Activated B cell treated with CpG ODN at 0.5 μM for 24 hours (primary cell): ENCODE data around the gene LGALS1. TPM values are rescaled to one million over a fixed set of nuclear protein-coding genes. Genes with fewer than 3 reads are reported as not detected.

Experiments
- ATAC-seq: fragments of 200-7000 bp; cut with Tn5 transposase; one replicate; pipeline ENCODE4 v1.10.0; 2021; ENCODE audit warnings: low read depth, mild to moderate bottlenecking, moderate library complexity
- CTCF ChIA-PET: fragments of 350-600 bp; sonication (Branson Sonifier 250); formaldehyde crosslinking; loops from one replicate; lab custom pipeline; 2021; ENCODE audit warnings: antibody characterized with exemption; lab: Charles Lee
- POLR2A ChIA-PET: fragments of 350-600 bp; sonication (Branson Sonifier 250); formaldehyde crosslinking; loops from one replicate; lab custom pipeline; 2021; ENCODE audit warnings: antibody characterized with exemption; lab: Charles Lee
- DNase-seq: peaks from one replicate; pipeline ENCODE4 v3.0.0; 2022
- H3K27ac Mint-ChIP-seq: one replicate; pipeline ENCODE4 v1.8.0; 2020; ENCODE audit warnings: mixed read lengths
- H3K27me3 Mint-ChIP-seq: one replicate; pipeline ENCODE4 v1.8.0; 2021; ENCODE audit warnings: mixed read lengths
- H3K36me3 Mint-ChIP-seq: one replicate; pipeline ENCODE4 v1.8.0; 2021; ENCODE audit warnings: low read depth, mixed read lengths
- H3K4me1 Mint-ChIP-seq: one replicate; pipeline ENCODE4 v1.8.0; 2021; ENCODE audit warnings: mixed read lengths
- H3K4me3 Mint-ChIP-seq: one replicate; pipeline ENCODE4 v1.8.0; 2020; ENCODE audit warnings: mild to moderate bottlenecking, mixed read lengths
- H3K9me3 Mint-ChIP-seq: one replicate; pipeline ENCODE4 v1.8.0; 2020; ENCODE audit warnings: mixed read lengths
- intact Hi-C: fragments of 100-400 bp; cut with micrococcal nuclease; formaldehyde crosslinking; loops from one replicate; pipeline ENCODE4 v1.15.1; 2024
- total RNA-seq: library from RNA; stranded (reverse); gene quantifications from 2 replicates; pipeline ENCODE4 v1.2.3, GENCODE V29; 2022
- TF ChIP-seq, protein P1 (sequence below): fragments of 200-600 bp; IDR thresholded peaks from one replicate; pipeline ENCODE4 v1.8.0; 2022; ENCODE audit warnings: antibody characterized with exemption, mild to moderate bottlenecking

Gene LGALS1
- total RNA-seq, 1 donor from 2014 or later, result 230 TPM

DNA sequence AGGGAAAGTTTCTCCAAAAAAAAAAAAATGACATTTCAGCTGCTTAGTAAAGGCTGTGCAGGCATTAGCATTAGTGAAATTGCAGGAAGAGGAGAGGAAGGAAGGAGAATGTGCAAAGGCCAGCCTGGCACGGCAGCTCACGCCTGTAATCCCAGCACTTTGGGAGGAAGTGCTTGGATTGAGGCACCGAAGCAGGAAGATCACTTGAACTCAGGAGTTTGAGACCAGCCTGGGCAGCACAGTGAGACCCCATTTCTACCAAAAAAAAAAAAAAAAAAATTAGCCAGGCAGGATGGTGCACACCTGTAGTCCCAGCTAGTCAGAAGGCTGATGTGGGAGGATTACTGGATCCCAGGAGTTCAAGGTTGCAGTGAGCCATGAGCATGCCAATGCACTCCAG, 29.2 kb downstream of the LGALS1 start:
- H3K9me3 Mint-ChIP-seq, result no peaks in the 10 kb centered on the region
- no peaks in the 10 kb centered on the region for H3K4me1 Mint-ChIP-seq
- ATAC-seq (no peak), DNase-seq (no peak)
- intact Hi-C loops, result no loop called here
- no peak overlapping the region for H3K4me3 Mint-ChIP-seq
- peaks cover 2% of the 10 kb centered on the region for H3K36me3 Mint-ChIP-seq
- no peak overlapping the region for H3K27ac Mint-ChIP-seq
- TF ChIP-seq, protein P1, sequence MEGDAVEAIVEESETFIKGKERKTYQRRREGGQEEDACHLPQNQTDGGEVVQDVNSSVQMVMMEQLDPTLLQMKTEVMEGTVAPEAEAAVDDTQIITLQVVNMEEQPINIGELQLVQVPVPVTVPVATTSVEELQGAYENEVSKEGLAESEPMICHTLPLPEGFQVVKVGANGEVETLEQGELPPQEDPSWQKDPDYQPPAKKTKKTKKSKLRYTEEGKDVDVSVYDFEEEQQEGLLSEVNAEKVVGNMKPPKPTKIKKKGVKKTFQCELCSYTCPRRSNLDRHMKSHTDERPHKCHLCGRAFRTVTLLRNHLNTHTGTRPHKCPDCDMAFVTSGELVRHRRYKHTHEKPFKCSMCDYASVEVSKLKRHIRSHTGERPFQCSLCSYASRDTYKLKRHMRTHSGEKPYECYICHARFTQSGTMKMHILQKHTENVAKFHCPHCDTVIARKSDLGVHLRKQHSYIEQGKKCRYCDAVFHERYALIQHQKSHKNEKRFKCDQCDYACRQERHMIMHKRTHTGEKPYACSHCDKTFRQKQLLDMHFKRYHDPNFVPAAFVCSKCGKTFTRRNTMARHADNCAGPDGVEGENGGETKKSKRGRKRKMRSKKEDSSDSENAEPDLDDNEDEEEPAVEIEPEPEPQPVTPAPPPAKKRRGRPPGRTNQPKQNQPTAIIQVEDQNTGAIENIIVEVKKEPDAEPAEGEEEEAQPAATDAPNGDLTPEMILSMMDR, result no peak
- CTCF ChIA-PET, result no interaction called here
- POLR2A ChIA-PET, result no interaction called here
- no peaks in the 10 kb centered on the region for H3K27me3 Mint-ChIP-seq

DNA sequence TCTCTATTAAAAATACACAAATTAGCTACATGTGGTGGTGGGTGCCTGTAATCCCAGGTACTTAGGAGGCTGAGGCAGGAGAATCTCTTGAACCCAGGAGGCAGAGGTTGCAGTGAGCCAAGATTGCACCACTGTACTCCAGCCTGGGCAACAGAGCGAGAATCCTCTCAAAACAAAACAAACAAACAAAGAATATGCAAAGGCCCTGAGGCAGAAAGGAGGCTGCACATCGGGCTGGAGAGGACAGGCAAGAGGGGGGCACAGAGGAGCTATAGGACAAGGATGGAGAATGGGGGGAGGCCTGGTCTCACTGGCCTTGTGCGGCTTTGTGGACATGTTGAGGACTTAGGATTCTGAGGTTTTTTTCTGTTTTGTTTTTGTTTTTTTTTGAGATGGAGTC, 29.8 kb downstream of the LGALS1 start:
- DNase-seq (no peak), ATAC-seq (no peak)
- H3K4me1 Mint-ChIP-seq, result no peaks in the 10 kb centered on the region
- CTCF ChIA-PET, result no interaction called here
- intact Hi-C loops, result no loop called here
- no peak overlapping the region for H3K4me3 Mint-ChIP-seq
- H3K27ac Mint-ChIP-seq, result no peak overlapping the region
- H3K27me3 Mint-ChIP-seq, result no peaks in the 10 kb centered on the region
- TF ChIP-seq, protein P1, result no peak
- no peaks in the 10 kb centered on the region for H3K9me3 Mint-ChIP-seq
- H3K36me3 Mint-ChIP-seq, result peaks cover 2% of the 10 kb centered on the region
- POLR2A ChIA-PET, result no interaction called here

DNA sequence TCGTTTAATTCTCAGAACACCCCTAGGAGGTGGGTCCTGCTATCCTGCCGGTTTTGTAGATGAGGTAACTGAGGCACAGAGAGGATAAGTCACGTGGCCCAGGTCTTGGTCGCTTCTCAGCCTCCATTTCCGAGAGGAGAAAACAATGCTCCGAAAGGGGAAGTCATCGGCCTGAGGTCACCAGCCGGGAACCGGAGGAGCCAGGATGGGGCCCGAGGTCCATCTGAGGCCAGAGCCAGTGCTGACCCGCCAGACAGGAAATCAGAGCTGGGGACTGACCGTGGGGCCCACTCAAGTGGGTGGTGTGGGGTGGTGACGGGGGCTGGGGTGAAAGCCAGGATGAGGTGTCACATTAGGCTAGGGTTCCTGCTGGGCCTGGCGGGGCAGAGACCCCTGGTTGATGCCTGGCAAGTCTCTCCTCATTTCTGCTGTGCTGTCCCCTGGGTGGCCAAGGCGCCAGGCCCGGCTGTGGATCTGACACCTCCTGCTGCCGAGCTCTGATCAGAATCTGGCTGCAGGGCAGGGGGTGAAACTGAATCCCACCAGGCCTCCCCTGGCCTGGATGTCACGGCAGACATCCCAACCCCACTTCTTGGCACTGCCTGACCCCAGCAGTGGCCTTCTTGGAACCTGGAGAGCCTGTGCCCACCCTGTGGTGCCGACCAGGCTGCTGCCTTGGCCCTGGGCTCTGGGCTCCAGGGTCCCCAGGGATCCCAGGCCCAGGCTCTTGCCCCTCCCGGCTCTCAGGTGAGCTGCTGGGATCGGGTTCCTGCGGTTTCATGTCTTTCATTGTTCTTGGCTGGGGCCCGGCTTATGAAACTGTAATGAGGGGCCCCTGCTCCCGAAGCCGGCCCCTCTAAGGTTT, 33.4 kb downstream of the LGALS1 start:
- no peak overlapping the region for H3K27ac Mint-ChIP-seq
- H3K36me3 Mint-ChIP-seq, result peaks cover 2% of the 10 kb centered on the region
- ChIA-PET CTCF (no interaction called here), POLR2A (no interaction called here)
- DNase-seq (no peak), ATAC-seq (no peak)
- no peak overlapping the region for H3K4me3 Mint-ChIP-seq
- H3K27me3 Mint-ChIP-seq, result no peaks in the 10 kb centered on the region
- TF ChIP-seq, protein P1, result no peak
- H3K9me3 Mint-ChIP-seq, result no peaks in the 10 kb centered on the region
- intact Hi-C loops, result no loop called here
- H3K4me1 Mint-ChIP-seq, result no peaks in the 10 kb centered on the region

DNA sequence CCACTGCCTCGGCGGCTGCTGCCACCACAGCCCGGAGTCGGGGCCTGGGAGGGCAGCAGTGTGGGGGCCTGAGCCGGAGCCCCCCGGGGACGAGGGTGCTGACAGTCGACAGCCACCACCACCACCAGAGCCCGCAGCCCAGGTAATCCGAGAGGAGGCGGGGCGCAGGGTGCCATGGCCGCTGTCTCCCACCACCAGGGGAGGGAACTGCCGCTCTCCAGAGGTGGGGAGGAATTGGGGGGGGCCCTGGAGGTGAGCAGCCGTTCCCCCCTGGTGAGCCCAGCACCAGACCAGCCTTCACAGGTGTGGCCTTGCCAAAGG, 34.0 kb downstream of the LGALS1 start:
- DNase-seq (no peak), ATAC-seq (no peak)
- Mint-ChIP-seq H3K4me1 (no peaks in the 10 kb centered on the region), H3K36me3 (peaks cover 2% of the 10 kb centered on the region), H3K9me3 (no peaks in the 10 kb centered on the region), H3K4me3 (no peak overlapping the region), H3K27ac (no peak overlapping the region), H3K27me3 (no peaks in the 10 kb centered on the region)
- ChIA-PET POLR2A (no interaction called here), CTCF (no interaction called here)
- TF ChIP-seq, protein P1, result no peak
- intact Hi-C loops, result no loop called here

DNA sequence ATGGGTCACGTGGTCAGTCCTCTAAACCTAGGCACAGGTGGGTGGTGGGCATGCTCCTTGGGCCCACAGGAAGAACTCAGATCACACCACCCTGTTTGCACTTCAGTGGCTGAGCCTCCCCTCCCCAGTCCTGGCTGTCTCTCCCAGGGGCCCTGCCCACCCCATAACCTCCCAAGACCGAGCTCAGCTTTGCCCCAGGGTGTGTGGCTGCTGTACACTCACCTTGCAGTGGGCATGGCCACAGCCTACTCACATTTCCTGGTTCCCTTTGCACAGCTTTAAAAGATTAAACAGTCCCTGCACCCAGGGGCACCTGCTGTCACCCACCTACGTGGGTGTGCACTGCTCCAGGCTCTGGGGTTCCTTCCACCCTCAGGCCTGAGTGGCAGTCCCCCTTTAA, 35.2 kb downstream of the LGALS1 start:
- H3K4me1 Mint-ChIP-seq, result no peaks in the 10 kb centered on the region
- DNase-seq, result no peak
- no peaks in the 10 kb centered on the region for H3K27me3 Mint-ChIP-seq
- no peak overlapping the region for H3K27ac Mint-ChIP-seq
- TF ChIP-seq, protein P1, result no peak
- CTCF ChIA-PET, result no interaction called here
- intact Hi-C loops, result no loop called here
- POLR2A ChIA-PET, result no interaction called here
- no peak overlapping the region for H3K4me3 Mint-ChIP-seq
- ATAC-seq, result no peak
- H3K9me3 Mint-ChIP-seq, result no peaks in the 10 kb centered on the region
- H3K36me3 Mint-ChIP-seq, result no peaks in the 10 kb centered on the region
